Dedifferentiated amniotic fluid mesenchymal stem cell (primary cell): Measurements from ENCODE around the gene OR10J1.
A peak's percentile ranks its signal among the peaks of the same experiment; 100 is the strongest.
"Not testable (repeated sequence)": the region's sequence is repeated elsewhere in the genome, so short reads cannot be mapped to it uniquely, and the experiment has no call there.

ENCODE experiments used
- DNase-seq: peaks from one replicate; pipeline ENCODE4 v3.0.0-alpha.2; 2016; ENCODE audit errors: extremely low spot score

The OR10J1 gene, protein sequence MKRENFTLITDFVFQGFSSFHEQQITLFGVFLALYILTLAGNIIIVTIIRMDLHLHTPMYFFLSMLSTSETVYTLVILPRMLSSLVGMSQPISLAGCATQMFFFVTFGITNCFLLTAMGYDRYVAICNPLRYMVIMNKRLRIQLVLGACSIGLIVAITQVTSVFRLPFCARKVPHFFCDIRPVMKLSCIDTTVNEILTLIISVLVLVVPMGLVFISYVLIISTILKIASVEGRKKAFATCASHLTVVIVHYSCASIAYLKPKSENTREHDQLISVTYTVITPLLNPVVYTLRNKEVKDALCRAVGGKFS

DNA sequence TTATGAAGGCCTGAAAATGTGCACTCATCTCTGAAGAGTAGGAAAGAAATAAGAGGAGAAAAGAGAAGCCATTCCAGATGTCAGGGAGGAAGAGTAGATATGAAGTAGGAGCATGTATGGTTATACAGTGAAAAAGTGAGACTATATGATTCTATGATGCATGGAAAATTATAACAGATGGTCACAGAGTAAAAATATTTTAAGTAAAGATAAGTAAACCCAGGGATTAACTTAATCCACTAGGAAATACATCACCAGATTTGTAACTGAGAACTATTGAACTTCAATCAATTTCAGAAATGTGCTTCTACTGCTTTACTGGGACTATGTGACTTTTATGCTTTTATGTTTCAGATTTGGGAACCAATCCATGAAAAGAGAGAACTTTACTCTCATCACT is at the start of gene OR10J1:
OR10J1 (plus strand) TSS at position 301 of the 400 bp plus-strand sequence; CDS start at position 371, 70 bp downstream.
- no peak for DNase-seq

DNA sequence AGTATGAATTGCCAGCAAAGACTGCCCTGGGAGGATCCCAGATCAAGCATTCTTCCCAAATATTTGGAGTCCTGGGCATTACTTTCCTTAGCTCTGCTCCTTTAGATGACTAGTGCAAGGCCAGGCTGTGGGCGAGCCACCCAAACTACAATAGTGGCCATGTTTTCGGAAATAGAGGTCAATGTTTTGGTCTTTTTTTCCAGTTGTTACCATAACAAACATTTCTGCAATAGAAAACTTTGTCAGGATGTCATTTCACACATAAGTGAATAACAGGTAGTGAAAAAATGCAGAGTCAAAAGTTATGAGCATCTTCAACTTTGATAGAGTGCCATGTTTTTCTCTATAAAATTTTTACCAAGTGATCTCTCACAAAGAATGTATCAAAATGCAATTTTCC is 32.7 kb upstream of the OR10J1 start:
- no peak for DNase-seq

DNA sequence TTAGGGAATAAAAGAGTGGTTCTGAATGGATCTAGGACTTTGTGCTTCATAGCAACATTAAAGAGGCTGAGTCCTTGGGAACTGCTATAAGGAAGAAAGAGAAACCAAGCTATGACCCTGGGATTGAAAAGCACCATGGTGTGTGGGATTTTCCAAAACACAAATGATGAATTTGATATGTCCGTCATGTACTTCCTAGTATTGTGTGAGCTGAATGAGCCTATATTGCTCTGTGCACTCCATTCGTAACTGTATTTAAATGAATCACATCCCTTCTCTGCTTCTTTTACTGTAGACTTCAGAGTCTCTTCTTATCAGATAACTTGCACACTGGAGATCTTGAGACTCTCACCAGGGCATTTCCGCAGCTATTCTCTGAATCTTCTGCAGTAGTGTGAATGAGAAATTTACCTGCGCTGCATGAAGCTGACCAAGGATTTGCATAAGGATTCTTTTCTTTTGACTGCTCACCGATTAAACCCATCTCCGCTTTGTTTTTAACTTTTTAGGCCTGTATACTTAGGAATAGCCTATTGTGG is 30.6 kb upstream of the OR10J1 start:
- DNase-seq: no peak

DNA sequence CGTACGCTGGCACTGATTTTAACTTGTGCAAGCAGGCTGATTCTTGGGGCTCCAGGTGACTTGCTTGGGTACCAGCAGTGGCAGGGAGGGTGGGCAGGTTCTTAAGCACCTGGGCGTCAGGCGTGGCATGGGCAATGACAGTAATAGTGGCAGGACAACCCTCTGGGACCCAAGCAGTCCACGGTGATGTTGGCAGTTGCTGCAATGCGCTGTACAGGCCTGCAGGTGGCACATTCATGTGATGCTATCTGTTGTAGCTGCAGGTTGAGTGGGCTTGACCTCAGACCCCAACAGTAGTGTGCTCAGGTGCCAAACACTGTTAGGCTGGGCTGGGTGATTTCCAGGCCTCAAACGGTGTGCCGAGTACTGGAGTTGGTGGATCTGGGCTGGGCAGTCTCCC is 17.7 kb upstream of the OR10J1 start:
- no peak for DNase-seq

DNA sequence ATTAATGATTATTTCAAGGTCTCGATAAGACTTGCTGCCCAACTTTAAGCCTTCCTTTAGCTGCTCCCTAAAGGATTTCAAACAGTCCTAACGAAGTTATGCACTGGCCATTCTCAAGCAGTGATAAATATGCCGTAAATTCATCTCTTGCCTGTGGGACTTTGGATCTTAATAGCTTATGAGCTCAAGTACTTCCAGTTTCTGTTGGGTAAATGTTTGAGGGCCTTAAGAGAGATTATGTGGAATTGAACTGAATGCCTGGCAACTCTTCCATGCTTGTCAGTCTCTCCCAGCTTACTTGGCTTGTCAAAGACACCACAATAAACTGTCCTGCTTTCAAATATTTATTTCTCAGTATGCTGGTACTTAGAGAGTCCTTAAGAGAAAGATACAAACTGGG is 11.0 kb upstream of the OR10J1 start:
- no peak for DNase-seq

DNA sequence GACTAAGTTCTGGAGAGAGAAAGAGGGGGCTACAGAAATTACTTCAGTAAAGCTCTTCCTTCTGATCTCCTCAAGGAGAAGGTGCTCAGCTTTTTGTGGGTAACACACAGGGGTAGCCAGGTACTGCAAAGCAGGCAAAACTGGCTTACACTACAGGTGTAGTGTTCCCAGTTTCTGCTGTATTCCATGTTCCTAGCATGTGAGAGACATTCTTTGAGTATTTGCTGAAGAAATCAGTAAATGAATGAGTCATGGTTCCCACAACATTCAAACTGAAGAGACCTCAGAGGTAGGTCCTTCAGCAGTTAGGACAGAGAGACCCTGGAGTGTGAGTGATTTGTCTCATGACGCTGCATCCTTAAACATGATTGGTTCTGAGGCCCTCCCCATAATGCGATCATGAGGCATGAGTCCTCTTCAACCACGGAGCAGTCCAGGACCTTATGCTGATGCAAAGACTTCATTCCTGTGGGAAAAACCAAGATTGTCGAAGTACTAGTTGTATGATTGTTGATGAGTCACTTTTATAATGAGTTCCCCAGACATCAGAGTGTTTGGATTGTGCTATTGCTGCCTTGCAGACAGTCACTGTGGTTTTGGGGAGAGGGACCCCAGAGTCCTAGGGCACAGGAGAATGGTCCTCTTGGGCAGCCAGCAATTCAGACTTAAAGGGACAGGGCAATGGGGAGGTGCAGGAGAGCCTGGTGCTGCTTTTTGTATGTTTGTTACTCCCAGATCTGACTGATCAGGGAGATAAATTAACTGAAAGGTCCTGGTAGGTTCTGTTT is 10.3 kb upstream of the OR10J1 start:
- peak; percentile 67 for DNase-seq

DNA sequence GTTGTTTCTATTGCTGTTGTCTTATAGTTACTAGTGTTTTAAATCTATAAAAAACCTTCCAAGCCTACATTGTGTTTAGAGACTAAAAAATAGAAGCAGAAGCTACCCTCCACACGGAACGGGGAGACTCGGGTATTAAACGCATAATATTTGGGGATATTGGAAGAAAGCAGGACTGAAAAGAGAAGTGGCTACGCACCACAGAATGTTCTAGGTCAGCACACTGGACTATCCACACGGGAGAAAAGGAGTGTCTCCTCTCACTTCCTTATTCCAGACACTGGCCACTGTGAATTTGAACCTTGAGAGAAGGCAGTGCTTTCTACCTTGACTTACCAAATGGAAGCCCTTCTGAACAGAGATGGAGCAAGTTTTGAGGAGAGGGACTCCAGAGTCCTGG is 8.5 kb upstream of the OR10J1 start:
- no peak for DNase-seq

DNA sequence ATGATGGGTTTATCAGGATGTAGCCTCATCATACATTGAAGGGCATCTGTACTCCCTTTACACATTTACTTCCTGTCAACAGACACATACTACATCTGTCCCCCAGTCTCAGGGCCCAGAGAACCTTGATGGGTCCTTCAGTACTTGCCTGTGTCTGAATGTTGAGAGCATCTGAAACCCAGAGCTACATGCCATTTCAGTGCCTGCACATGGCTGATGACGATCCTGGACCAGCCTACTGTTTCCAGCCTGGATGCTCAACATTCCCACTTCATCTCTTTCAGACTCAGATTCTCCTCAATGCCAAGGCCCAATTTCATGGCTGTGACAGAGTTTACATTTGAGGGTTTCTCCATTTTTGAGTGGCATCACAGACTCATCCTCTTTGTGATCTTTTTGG is 7.6 kb upstream of the OR10J1 start, which contains the start of gene OR10J4:
OR10J4 (plus strand) TSS at position 301 of the 400 bp plus-strand sequence.
- DNase-seq: no peak

DNA sequence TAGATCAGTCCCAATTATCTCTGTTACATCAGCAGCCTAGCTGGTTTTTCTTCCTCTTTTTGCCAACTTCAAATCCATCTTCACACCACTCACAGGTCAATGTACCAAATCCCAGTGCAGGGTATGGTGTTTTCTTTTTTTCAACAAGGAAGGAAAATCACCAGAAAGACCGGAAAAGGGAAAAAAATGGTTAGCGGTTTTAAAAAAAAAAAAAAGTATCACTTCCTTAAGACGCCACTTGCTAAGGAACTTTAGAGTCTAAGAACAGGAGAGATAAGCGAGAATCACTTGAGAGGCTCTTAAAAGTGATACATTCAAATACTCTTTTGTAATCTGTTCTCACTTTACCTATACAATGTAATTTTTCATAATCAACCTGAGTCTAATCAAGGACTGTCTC is 3.1 kb upstream of the OR10J1 start:
- DNase-seq: no peak

DNA sequence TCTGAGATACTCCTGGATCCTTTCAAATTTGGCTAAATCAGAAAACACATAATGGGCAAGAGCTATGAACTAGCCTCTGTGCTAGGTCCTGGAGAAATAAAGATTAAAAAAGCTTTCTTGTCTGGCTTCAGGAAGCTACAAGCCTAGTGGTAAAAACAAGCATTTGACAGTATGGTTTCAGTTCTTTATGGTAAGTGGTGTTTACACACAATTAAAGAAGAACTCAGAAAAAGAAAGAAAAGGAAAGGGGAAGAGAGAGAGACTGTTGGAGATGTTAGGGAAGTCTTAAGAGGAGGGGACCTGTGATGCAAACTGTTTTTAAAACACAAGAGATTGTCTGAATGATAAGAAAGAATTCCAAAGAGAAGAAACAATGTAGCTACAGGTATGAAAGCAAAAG is 1.8 kb downstream of the OR10J1 start:
- no peak for DNase-seq

DNA sequence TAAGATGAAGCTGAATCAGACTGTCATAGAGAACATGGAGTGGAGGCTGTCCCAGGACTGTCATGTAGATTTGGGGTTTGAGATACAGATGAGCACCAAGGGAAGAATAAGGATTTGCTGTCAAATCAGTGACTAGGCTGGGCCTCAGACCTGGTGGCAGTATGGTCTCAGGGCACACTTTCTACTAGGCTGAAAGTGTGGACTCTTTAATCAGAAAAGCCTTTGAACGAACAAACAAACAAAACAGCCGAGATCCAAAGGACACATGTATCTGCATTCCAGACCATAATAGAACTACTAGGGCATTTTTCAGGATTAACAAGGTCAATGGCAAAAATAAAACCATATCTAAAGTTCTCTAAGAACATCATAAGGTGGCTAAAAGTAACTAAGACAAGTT is 2.9 kb downstream of the OR10J1 start:
- DNase-seq: no peak

DNA sequence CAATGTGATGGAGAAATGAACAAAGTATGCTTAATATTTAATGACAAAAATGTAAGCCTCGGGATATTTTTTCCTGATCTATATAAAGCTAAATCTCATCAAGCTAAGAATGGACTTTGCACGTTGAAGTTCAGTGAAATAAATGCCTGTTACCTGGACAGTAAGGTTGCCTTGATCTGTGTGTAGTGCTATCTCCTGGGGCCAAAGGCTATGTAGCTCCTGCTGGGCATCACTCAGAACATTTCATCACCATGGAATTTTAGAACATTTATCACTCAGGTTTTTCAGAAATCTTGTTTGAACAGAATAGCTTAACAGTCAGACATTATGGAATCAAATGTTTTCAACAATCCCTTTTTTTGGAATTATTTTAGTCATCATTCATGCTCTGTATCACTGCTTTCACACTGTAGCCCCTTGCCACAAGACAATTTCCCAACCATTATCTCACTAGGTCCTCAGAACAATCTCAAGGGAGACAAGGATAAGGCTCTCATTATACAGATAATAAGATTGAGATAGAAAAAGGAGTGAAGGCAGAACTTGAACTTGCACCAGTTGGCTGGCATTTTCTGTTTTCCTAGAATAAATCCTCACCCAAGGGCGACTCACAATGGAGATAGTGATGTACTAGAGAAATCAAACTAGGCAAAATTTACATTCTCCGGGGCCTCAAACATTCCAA is 3.7 kb downstream of the OR10J1 start:
- DNase-seq: no peak

DNA sequence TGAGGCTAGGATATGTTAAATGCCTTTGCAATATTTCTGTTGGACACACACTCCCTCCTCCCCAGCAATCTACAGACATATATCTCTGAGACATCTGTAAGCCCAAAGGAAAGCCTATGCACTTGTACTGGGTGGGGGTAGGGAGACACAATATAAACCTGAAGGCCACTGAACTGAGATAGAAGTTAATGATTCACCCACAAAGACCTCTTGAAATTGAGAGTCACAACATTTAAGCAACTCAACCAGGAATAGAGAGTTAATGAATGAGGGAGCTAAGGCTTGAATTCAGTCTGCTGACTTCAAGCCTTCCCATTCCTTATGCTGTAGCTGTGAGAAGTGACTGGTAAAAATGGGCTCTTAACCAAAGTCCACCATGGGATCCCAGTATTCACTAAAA is 5.0 kb downstream of the OR10J1 start:
- DNase-seq: no peak

DNA sequence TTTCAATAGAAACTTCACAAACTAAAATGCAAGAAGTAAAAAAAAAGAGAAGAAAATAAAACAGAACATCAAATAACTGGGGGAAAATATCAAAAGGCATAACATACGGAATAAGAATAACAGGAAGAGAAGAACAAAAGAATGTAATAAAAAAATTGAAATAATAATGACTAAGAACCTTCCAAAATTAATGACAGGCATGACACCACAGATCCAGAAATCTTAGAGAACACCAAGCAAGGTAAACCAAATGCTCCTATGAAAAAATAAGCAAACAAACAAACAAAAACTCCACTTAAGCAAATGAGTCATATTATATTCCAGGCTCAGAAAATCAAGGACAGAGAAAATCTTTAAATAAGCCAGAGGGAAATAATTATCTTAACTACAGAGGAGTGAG is 8.7 kb downstream of the OR10J1 start:
- DNase-seq: no peak

DNA sequence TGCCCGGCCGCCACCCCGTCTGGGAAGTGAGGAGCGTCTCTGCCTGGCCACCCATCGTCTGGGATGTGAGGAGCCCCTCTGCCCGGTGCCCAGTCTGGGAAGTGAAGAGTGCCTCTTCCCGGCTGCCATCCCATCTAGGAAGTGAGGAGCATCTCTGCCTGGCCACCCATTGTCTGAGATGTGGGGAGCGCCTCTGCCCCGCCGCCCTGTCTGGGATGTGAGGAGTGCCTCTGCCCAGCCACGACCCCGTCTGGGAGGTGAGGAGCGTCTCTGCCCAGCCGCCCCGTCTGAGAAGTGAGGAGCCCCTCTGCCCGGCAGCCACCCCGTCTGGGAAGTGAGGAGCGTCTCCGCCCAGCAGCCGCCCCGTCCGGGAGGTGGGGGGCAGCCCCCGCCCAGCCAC is 10.1 kb downstream of the OR10J1 start:
- not testable (repeated sequence) for DNase-seq

DNA sequence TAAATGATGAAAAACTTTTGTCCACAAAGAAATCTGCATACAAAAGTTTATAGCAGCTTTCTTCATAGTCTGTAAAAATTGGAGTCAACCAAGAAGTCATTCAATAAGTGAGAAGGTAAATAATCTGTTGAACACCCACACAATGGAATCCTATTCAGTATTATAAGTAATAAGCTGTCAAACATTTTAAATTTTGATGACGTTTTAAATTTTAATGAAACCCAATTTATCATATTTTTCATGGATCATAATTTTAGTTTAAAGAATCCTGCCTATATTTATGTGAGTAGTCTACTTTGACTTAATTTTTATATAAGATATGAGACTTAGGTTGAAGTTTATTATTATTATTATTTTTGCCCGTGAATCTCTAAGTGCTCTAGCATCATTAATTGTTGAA is 20.0 kb downstream of the OR10J1 start:
- no peak for DNase-seq

DNA sequence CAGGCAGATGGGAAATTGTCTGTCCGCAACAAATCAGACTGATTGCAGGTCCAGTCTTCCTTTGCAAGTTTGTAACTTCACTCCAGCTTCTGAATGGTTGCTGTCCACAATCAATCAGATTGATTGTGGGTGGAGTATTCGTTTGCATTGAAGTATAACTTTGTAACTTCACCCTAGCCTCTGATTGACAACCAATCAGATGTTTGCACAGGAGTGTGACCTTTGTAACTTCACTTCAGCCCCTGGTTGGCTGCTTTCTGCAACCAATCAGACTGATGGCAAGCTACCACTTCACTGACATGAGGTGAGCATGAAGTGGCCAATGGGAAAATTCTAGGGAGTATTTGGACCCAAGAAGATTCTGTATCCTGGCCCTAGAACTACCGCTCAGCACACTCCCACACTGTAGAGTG is 25.7 kb downstream of the OR10J1 start:
- DNase-seq: no peak

DNA sequence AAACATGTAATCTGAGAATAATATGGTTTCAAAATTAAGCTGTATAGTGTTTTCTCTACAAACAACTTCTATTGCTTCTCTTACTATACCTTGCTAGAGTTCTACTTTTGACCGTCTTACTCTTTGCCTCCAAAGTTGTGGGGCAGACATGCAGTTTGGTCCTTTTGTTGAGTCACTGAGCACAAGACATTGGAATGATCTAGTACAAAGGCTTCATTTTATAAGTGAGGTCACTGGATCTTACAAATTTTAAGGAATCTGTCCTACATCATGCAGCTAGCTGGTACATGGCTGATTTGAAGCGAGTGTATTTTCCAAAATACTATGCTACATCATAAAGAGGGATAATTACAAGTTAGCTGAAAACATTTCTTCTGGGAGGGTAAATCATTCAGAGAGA is 28.8 kb downstream of the OR10J1 start:
- no peak for DNase-seq

DNA sequence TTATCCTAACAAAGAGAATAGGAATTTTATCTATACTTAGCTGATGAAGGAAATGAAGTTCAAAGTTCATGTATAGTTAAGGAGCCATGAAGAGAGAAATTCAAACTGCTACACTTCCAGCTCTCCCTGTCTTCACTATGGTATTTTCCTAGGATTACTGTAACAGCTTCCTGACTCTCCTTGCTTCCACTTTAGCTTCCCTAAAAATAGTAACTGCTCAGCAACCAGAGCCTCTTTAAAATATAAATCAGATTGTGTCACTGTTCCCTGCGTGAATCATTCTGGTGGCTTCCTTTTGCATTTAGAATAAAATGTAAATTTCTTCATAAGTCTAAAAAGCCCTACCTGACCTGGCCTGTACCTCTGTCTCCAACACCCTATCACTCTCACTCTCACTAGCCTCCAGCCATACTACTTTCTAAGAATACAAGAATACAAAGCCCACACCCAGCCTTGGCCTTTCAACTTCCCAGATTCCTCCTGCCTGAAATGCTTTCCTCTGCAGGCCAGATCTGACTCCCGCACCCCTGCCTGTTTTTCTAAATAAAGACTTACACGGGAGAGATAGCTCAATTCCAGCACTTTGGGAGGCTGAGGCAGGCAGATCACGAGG is 30.5 kb downstream of the OR10J1 start:
- DNase-seq: no peak

DNA sequence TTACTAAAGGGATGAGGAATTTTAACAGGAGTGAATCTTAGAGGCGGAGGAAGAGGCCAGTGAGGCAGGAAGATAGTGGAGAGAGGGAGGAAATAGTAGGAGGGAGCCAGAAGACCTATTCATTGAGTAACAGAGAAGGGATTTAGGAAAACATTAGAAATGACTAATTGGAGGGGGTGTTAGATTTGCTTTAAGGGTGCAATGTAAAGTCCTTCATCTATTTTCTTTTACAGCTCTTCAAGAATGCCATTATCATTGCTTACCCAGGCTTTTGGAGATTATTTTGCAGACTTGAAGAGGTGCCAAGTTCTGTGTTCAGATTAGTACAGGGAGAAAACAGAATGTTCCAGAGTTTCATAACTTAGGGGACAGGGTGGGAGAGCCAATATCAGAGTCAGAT is 33.8 kb downstream of the OR10J1 start:
- DNase-seq: no peak

DNA sequence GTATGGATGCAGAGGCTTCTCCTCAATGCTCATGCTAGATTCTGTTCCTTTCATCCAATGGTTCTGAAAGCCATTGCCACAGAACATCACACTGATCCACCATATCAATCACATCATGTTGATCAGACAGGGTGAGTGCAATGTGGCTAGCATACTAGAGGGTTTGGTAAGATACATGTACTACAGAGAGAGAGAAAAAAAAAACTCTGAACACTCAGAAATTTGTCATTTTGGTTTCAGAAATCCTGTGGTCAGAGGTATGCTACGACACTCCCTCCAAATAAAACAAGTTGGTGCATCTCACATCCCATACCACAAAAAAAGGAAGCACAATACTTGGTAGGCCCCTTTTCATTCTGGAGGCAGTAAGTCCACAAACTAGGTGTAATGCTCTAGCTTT is 35.4 kb downstream of the OR10J1 start:
- DNase-seq: no peak

DNA sequence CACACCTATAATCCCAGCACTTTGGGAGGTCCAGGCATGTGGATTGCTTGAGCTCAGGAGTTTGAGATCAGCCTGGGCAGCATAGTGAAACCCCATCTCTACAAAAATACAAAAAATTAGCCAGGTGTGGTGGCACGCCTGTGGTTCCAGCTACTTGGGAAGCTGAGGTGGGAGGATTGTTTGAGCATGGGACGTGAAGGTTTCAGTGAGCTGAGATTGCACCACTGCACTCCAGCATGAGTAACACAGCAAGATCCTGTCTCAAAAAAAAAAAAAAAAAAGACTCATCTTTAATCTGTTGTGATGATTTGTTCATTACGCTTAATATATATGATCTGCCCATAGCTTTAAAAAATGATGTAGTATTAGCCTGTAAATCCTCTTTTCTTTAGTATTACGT is 44.0 kb downstream of the OR10J1 start:
- DNase-seq: no peak
